ENCODE data around the gene PPP1R26.

DNA sequence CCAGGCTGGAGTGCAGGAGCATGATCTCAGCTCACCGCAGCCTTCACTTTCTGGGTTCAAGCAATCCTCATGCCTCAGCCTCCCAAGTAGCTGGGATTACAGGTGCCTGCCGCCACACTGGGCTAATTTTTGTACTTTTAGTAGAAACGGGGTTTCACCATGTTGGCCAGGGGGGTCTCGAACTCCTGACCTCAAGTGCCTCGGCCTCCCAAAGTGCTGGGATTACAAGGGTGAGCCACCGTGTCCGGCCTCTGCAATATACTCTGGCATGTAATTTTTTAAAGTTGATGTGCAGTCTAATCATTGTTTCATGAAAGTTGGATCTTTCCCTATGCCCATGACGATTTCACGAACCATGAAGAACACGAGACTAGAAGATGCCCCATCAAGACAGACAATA is 28.6 kb upstream of the PPP1R26 start:
- TF ChIP-seq, protein P1, sequence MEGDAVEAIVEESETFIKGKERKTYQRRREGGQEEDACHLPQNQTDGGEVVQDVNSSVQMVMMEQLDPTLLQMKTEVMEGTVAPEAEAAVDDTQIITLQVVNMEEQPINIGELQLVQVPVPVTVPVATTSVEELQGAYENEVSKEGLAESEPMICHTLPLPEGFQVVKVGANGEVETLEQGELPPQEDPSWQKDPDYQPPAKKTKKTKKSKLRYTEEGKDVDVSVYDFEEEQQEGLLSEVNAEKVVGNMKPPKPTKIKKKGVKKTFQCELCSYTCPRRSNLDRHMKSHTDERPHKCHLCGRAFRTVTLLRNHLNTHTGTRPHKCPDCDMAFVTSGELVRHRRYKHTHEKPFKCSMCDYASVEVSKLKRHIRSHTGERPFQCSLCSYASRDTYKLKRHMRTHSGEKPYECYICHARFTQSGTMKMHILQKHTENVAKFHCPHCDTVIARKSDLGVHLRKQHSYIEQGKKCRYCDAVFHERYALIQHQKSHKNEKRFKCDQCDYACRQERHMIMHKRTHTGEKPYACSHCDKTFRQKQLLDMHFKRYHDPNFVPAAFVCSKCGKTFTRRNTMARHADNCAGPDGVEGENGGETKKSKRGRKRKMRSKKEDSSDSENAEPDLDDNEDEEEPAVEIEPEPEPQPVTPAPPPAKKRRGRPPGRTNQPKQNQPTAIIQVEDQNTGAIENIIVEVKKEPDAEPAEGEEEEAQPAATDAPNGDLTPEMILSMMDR (IDR thresholded peaks at IDR 0.05) = no peak
- no peak for TF ChIP-seq POLR2A (IDR thresholded peaks at IDR 0.05)

Measured in thyroid gland (tissue), 4 donors.